ENCODE results near the gene SAP130.

DNA sequence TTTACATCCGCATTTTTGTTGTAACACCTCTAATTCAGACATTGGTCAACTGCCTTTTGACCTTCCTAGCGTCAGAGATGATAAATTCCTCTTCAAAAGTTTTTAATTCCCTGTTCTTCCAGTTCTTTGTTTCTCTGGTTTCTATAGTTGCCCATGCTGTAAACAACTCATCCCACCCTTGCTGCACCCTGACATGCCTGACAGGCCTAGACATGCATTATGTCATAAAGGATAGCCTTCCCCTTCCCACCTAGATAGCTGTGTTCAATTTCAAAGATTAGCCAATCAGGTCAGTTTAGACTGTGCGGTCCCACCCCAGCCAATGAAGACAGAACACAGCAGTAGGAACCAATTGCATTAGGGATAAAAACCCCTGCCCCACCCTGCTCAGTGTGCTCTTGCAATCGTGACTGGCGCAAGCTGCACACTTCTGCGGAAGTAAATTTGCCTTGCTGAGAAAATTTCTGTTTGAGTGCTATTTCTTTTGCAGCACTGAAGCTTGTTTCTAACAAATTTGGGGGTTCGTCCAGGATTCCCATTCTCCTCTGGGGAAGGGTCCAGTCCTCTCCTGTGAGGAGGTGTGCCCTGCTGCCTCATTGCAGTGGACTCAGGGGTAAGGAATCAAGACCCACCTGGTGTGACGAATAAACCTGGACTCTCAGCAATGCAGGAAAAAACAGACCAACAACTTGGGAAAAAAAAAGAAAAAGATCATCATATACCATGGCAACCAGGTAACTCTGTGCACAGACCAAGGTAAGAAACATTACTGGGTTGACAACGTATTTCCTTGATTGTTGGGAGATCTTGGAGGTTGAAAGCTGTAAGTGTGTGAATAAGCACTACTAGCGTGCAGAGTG is 9.1 kb upstream of the SAP130 start:
- TF ChIP-seq, protein P1, sequence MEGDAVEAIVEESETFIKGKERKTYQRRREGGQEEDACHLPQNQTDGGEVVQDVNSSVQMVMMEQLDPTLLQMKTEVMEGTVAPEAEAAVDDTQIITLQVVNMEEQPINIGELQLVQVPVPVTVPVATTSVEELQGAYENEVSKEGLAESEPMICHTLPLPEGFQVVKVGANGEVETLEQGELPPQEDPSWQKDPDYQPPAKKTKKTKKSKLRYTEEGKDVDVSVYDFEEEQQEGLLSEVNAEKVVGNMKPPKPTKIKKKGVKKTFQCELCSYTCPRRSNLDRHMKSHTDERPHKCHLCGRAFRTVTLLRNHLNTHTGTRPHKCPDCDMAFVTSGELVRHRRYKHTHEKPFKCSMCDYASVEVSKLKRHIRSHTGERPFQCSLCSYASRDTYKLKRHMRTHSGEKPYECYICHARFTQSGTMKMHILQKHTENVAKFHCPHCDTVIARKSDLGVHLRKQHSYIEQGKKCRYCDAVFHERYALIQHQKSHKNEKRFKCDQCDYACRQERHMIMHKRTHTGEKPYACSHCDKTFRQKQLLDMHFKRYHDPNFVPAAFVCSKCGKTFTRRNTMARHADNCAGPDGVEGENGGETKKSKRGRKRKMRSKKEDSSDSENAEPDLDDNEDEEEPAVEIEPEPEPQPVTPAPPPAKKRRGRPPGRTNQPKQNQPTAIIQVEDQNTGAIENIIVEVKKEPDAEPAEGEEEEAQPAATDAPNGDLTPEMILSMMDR (optimal IDR thresholded peaks at IDR 0.05 in 1 of 3, IDR thresholded peaks at IDR 0.05 in 1 of 3, conservative IDR thresholded peaks at IDR 0.05 in 1 of 3; ENCODE audit: extremely low read depth in 1 of 3, insufficient read depth in 2 of 3, low read length in 3 of 3) = no peak
- no peak for TF ChIP-seq EZH2 (IDR thresholded peaks at IDR 0.05; ENCODE audit: low read length)

Measured in keratinocyte (primary cell).